ENCODE data around the gene ADGRL1. TPM values are rescaled to one million over a fixed set of nuclear protein-coding genes. Genes with fewer than 3 reads are reported as not detected.
"Not testable (repeated sequence)": the region's sequence is repeated elsewhere in the genome, so short reads cannot be mapped to it uniquely, and the experiment has no call there.

The ADGRL1 gene
- total RNA-seq (10 to 100 TPM in 6 of 7 donors, 1 to 10 TPM in 1; 10.0 to 21.1 (median 13.4) TPM), polyA plus RNA-seq (1 to 10 TPM; 1.8 to 5.8 (median 2.3) TPM)
- long read RNA-seq, donor 1, partial matches to known transcripts: 6 of 7 reads
- long read RNA-seq, donor 1, other reads (novel, unspliced or antisense): 0 of 7 reads
- long read RNA-seq, donor 2: 0 reads

DNA sequence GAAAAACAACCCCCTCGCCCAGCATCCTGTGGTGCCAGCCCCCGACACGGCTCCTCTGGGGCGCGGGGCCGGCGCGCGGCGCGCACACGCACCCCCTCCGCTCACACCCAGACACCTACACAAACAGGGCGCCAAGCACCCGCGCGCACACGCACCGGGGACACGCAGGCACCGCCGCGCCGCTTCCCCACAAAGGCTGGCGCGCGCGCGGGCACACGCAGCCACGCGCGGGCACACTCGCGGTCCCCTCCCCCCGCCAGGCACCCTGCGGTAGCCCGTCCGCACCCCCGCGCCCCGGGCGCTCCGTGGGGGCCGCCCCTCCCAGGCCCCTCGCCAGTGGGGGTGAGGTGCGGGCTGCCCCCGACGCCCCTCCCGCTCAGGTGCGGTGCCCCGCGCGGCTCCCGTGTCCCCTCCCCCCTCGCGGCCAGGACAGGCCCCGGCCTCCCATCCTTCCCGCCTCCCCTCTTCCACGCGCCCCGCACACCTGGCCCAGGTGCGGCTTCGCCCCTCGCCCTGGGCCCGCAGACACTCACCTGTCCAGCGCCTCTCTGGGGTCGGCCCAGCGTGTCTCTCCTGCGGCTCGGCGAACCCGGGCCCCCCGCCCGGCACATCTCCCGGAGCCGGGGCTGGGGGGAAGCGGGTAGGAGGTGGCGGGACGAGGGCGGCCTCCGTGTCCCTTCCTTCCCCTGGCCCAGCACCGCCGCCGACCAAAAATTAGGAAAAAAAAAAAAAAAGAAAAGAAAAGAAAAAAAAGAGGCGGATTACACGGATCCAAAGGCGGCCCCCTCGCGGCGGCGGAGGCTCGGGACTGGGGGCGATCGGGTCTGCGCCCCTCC lies at the start of gene ADGRL1:
Gene ADGRL1 (minus strand): TSS at position 718 of the 836 bp plus-strand sequence. CDS start 22,567 bp downstream, outside the sequence.
- H3K4me1 ChIP-seq: peaks cover 0 to 60% (median 24%) of the 10 kb centered on the region in 6 donors
- 0 to 2% (median 1%) methylated on average over 36 to 96 of the region's 96 CpGs for whole genome bisulfite sequencing, 5 donors
- H3K36me3 ChIP-seq; intact Hi-C loops (cut with DNase I; ENCODE audit: low total_unique reads); DNase-seq; H3K9me3 ChIP-seq: not testable (repeated sequence)
- H3K27ac ChIP-seq: peak within 1 kb of the TSS in 6 of 8 donors; percentile 64 to 85 (median 76)
- H3K27me3 ChIP-seq (replicated peaks in 1 of 7): peaks cover 0 to 60% (median 21%) of the 10 kb centered on the region in 7 donors
- H3K4me3 ChIP-seq: peak within 1 kb of the TSS; percentile 41 to 80 (median 54)

DNA sequence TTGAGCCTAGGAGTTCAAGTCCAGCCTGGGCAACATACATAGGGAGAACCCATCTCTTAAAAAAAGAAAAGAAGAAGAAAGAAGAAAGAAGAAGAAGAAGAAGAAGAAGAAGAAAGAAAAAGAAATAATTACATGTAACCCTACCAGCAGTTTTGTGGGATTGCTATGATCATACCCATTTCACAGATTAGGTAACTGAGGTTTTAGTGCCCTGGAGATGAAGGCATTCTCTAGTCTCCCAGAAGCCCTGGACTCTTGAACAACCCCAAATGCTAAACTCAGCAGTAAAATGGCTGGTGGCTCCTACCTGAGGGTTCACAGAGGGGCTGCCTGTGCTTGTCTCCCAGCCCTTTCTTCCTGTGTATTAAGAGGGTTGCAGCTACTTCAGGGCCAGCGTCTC lies 49.3 kb upstream of the ADGRL1 start:
- intact Hi-C loops (cut with DNase I; ENCODE audit: low total_unique reads); H3K36me3 ChIP-seq; H3K4me1 ChIP-seq; H3K27ac ChIP-seq; H3K9me3 ChIP-seq; DNase-seq; H3K4me3 ChIP-seq; H3K27me3 ChIP-seq (replicated peaks in 1 of 7): not testable (repeated sequence)
- 44 to 58% (median 52%) methylated on average over 1 of the region's 1 CpG for WGBS, 5 donors

DNA sequence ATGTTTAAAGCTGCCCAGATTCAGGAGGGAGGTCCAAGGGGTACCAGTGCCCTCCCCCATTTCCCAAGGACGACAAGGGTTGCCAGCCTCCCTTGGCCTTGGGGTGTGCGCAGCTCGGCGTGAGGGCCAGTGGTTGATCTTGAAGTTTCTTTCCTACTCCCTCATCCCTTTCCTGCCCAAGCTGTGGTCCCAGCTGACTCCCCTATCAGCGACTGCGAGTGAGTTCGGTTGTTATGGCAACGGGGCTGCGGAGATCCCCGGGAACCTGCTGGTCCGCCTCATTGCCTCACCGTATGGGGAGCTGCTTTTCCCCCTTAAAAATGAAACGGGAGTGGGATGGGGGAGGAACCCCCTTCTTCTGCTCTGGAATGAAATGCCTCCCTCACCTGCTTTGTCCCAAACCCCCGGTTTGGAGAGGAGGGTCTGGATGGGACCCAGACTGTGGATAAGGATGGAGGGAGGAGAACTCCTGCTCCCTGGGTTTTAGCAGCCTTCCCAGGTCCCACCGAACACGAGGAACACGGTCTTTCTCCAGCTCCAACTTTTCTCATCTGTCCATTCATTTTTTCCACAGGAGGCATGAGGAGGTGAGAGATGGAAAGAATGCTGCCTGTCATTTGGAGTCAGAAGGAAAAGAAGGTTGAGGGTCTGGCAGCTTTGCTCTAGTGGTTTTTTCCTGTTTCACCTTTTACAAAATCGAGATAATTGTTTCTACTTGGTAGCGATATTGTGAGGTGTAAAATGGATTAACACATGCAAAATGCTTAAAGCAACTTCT lies 48.0 kb upstream of the ADGRL1 start:
- intact Hi-C loops (cut with DNase I; ENCODE audit: low total_unique reads); H3K27me3 ChIP-seq (replicated peaks in 1 of 7); H3K4me3 ChIP-seq; DNase-seq; H3K27ac ChIP-seq; H3K9me3 ChIP-seq; H3K4me1 ChIP-seq; H3K36me3 ChIP-seq: not testable (repeated sequence)
- 19 to 33% (median 28%) methylated on average over 14 to 19 of the region's 19 CpGs for WGBS, 5 donors

- H3K36me3 ChIP-seq; H3K27ac ChIP-seq; H3K4me3 ChIP-seq; DNase-seq; H3K9me3 ChIP-seq; intact Hi-C loops (cut with DNase I; ENCODE audit: low total_unique reads): not testable (repeated sequence)
- 73 to 95% (median 89%) methylated on average over 2 of the region's 2 CpGs for WGBS, 5 donors
- Histone ChIP-seq H3K27me3 (replicated peaks in 1 of 7) (peaks cover 0 to 24% (median 0%) of the 10 kb centered on the region in 7 donors), H3K4me1 (peaks cover 0 to 25% (median 18%) of the 10 kb centered on the region in 6 donors)
Observed at GRCh38 chr19:14252136-14252535, 46.2 kb upstream of the ADGRL1 start.

- TF ChIP-seq, protein P1, sequence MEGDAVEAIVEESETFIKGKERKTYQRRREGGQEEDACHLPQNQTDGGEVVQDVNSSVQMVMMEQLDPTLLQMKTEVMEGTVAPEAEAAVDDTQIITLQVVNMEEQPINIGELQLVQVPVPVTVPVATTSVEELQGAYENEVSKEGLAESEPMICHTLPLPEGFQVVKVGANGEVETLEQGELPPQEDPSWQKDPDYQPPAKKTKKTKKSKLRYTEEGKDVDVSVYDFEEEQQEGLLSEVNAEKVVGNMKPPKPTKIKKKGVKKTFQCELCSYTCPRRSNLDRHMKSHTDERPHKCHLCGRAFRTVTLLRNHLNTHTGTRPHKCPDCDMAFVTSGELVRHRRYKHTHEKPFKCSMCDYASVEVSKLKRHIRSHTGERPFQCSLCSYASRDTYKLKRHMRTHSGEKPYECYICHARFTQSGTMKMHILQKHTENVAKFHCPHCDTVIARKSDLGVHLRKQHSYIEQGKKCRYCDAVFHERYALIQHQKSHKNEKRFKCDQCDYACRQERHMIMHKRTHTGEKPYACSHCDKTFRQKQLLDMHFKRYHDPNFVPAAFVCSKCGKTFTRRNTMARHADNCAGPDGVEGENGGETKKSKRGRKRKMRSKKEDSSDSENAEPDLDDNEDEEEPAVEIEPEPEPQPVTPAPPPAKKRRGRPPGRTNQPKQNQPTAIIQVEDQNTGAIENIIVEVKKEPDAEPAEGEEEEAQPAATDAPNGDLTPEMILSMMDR (IDR thresholded peaks at IDR 0.05 in 8 of 11, conservative IDR thresholded peaks at IDR 0.05 in 3 of 11): no peak
- TF ChIP-seq POLR2AphosphoS5 (IDR thresholded peaks at IDR 0.05) (no peak), POLR2A (IDR thresholded peaks at IDR 0.05) (no peak)
- Histone ChIP-seq H3K4me1 (peaks cover 0 to 28% (median 18%) of the 10 kb centered on the region in 6 donors), H3K36me3 (no peaks in the 10 kb centered on the region), H3K27ac (no peak overlapping the region), H3K9me3 (no peaks in the 10 kb centered on the region), H3K27me3 (replicated peaks in 1 of 7) (peaks cover 0 to 26% (median 0%) of the 10 kb centered on the region in 7 donors), H3K4me3 (no peak overlapping the region)
- no peak for DNase-seq
- WGBS, 5 donors: 66 to 87% (median 80%) methylated on average over 5 of the region's 5 CpGs
- intact Hi-C loops (cut with DNase I; ENCODE audit: low total_unique reads): no loop called here
Observed at GRCh38 chr19:14250870-14251269, 44.9 kb upstream of the ADGRL1 start.

DNA sequence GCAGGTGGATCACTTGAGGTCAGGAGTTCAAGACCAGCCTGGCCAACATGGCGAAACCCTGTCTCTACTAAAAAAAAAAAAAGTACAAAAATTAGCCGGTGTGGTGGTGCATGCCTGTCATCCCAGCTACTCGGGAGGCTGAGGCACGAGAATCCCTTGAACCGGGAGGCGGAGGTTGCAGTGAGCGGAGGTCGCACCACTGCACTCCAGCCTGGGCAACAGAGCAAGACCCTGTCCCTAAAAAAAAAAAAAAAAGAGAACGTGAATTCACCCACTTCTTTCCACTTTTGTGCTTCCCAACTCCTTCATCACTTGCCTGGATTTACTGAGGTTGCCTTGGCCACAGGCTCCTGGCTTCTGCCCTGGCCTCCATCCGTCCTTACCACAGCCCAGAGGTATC lies 44.3 kb upstream of the ADGRL1 start:
- H3K27ac ChIP-seq; DNase-seq; H3K4me3 ChIP-seq; intact Hi-C loops (cut with DNase I; ENCODE audit: low total_unique reads); H3K9me3 ChIP-seq; H3K36me3 ChIP-seq: not testable (repeated sequence)
- Histone ChIP-seq H3K4me1 (peaks cover 0 to 28% (median 18%) of the 10 kb centered on the region in 6 donors), H3K27me3 (replicated peaks in 1 of 7) (peaks cover 0 to 26% (median 0%) of the 10 kb centered on the region in 7 donors)
- WGBS, 5 donors: 88 to 94% (median 93%) methylated on average over 10 of the region's 10 CpGs

DNA sequence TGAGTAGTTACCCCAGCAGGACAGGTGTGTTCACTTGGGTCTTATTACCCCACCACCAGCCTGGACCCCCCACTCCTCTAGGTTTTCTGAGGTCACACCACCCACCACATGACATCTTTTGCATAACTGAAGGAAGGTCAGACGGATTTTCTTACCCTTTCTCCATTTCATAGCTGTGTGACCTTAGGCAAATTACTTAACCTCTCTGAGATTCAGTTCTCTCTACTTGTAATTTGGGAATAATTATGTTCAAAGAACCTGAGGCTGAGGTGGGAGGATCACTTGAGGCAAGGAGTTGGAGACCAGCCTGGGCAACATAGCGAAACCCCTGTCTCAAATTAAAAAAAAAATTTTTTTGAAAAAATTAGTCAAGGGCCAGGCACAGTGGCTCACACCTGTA lies 43.9 kb upstream of the ADGRL1 start:
- H3K4me3 ChIP-seq; H3K36me3 ChIP-seq; intact Hi-C loops (cut with DNase I; ENCODE audit: low total_unique reads); H3K27ac ChIP-seq; H3K9me3 ChIP-seq; DNase-seq: not testable (repeated sequence)
- peaks cover 0 to 26% (median 0%) of the 10 kb centered on the region in 7 donors for H3K27me3 ChIP-seq (replicated peaks in 1 of 7)
- 62 to 74% (median 67%) methylated on average over 2 of the region's 2 CpGs for WGBS, 5 donors
- H3K4me1 ChIP-seq: peaks cover 0 to 28% (median 18%) of the 10 kb centered on the region in 6 donors

All from spleen (tissue), 13 donors.